ENCODE data around the gene SURF1. TPM values are rescaled to one million over a fixed set of nuclear protein-coding genes. Genes with fewer than 3 reads are reported as not detected.
"Not testable (repeated sequence)": the region's sequence is repeated elsewhere in the genome, so short reads cannot be mapped to it uniquely, and the experiment has no call there.

SURF1 gene
- total RNA-seq, 1 experiment from 2014 or later = 44.5 TPM

- not testable (repeated sequence) for H3K27ac ChIP-seq; DNase-seq (ENCODE audit: low read depth in 1 of 2, low spot score in 2 of 2); H3K4me3 ChIP-seq; H3K36me3 ChIP-seq; H3K4me1 ChIP-seq (replicated peaks); H3K9me3 ChIP-seq (replicated peaks); H3K27me3 ChIP-seq (replicated peaks)
Observed at GRCh38 chr9:133392308-133392707, 36.0 kb upstream of the SURF1 start.

- not testable (repeated sequence) for H3K27me3 ChIP-seq (replicated peaks); H3K4me3 ChIP-seq; H3K27ac ChIP-seq; H3K36me3 ChIP-seq; H3K9me3 ChIP-seq (replicated peaks); DNase-seq (ENCODE audit: low read depth in 1 of 2, low spot score in 2 of 2); H3K4me1 ChIP-seq (replicated peaks)
Observed at GRCh38 chr9:133391449-133391848, 35.2 kb upstream of the SURF1 start.

- DNase-seq (ENCODE audit: low read depth in 1 of 2, low spot score in 2 of 2) = no peak
- Histone ChIP-seq H3K9me3 (replicated peaks) (no peaks in the 10 kb centered on the region), H3K36me3 (no peaks in the 10 kb centered on the region), H3K27me3 (replicated peaks) (peaks cover 7% of the 10 kb centered on the region), H3K4me3 (no peak overlapping the region), H3K4me1 (replicated peaks) (no peaks in the 10 kb centered on the region), H3K27ac (no peak overlapping the region)
Observed at GRCh38 chr9:133390713-133391112, 34.4 kb upstream of the SURF1 start.

- Histone ChIP-seq H3K36me3 (no peaks in the 10 kb centered on the region), H3K4me3 (no peak overlapping the region), H3K4me1 (replicated peaks) (no peaks in the 10 kb centered on the region), H3K9me3 (replicated peaks) (no peaks in the 10 kb centered on the region), H3K27me3 (replicated peaks) (peaks cover 7% of the 10 kb centered on the region; the same call in 1 of the 2 replicates), H3K27ac (no peak overlapping the region)
- no peak for DNase-seq (ENCODE audit: low read depth in 1 of 2, low spot score in 2 of 2)
Observed at GRCh38 chr9:133389562-133389961, 33.3 kb upstream of the SURF1 start.

- Histone ChIP-seq H3K27ac (no peak overlapping the region), H3K36me3 (no peaks in the 10 kb centered on the region), H3K4me1 (replicated peaks) (no peaks in the 10 kb centered on the region), H3K4me3 (no peak overlapping the region), H3K27me3 (replicated peaks) (peaks cover 7% of the 10 kb centered on the region; the same call in 1 of the 2 replicates), H3K9me3 (replicated peaks) (no peaks in the 10 kb centered on the region)
- no peak for DNase-seq (ENCODE audit: low read depth in 1 of 2, low spot score in 2 of 2)
Observed at GRCh38 chr9:133389025-133389557, 32.8 kb upstream of the SURF1 start.

GRCh38 chr9:133387680-133388079 is 31.4 kb upstream of the SURF1 start:
- no peaks in the 10 kb centered on the region for H3K4me1 ChIP-seq (replicated peaks)
- DNase-seq (ENCODE audit: low read depth in 1 of 2, low spot score in 2 of 2) = no peak
- peaks cover 7% of the 10 kb centered on the region; the same call in 1 of the 2 replicates for H3K27me3 ChIP-seq (replicated peaks)
- no peak overlapping the region for H3K4me3 ChIP-seq
- no peaks in the 10 kb centered on the region for H3K9me3 ChIP-seq (replicated peaks)
- no peaks in the 10 kb centered on the region for H3K36me3 ChIP-seq
- H3K27ac ChIP-seq = no peak overlapping the region

- H3K27ac ChIP-seq = no peak overlapping the region
- peaks cover 7% of the 10 kb centered on the region; the same call in 1 of the 2 replicates for H3K27me3 ChIP-seq (replicated peaks)
- DNase-seq (ENCODE audit: low read depth in 1 of 2, low spot score in 2 of 2) = no peak
- no peaks in the 10 kb centered on the region for H3K9me3 ChIP-seq (replicated peaks)
- no peaks in the 10 kb centered on the region for H3K36me3 ChIP-seq
- no peak overlapping the region for H3K4me3 ChIP-seq
- no peaks in the 10 kb centered on the region for H3K4me1 ChIP-seq (replicated peaks)
Observed at GRCh38 chr9:133386338-133386737, 30.1 kb upstream of the SURF1 start.

- Histone ChIP-seq H3K36me3 (no peaks in the 10 kb centered on the region), H3K4me3 (no peak overlapping the region), H3K4me1 (replicated peaks) (no peaks in the 10 kb centered on the region), H3K27me3 (replicated peaks) (peaks cover 3% of the 10 kb centered on the region; the same call in 1 of the 2 replicates), H3K9me3 (replicated peaks) (no peaks in the 10 kb centered on the region), H3K27ac (no peak overlapping the region)
- DNase-seq (ENCODE audit: low read depth in 1 of 2, low spot score in 2 of 2) = no peak
Observed at GRCh38 chr9:133385452-133385851, 29.2 kb upstream of the SURF1 start.

GRCh38 chr9:133384736-133385321 is 28.5 kb upstream of the SURF1 start:
- Histone ChIP-seq H3K27me3 (replicated peaks) (no peaks in the 10 kb centered on the region), H3K27ac (no peak overlapping the region), H3K4me3 (no peak overlapping the region), H3K36me3 (no peaks in the 10 kb centered on the region), H3K4me1 (replicated peaks) (no peaks in the 10 kb centered on the region), H3K9me3 (replicated peaks) (no peaks in the 10 kb centered on the region)
- DNase-seq (ENCODE audit: low read depth in 1 of 2, low spot score in 2 of 2) = no peak

- H3K9me3 ChIP-seq (replicated peaks) = no peaks in the 10 kb centered on the region
- no peak overlapping the region for H3K27ac ChIP-seq
- no peak overlapping the region for H3K4me3 ChIP-seq
- no peaks in the 10 kb centered on the region for H3K36me3 ChIP-seq
- no peaks in the 10 kb centered on the region for H3K4me1 ChIP-seq (replicated peaks)
- no peak for DNase-seq (ENCODE audit: low read depth in 1 of 2, low spot score in 2 of 2)
- no peaks in the 10 kb centered on the region for H3K27me3 ChIP-seq (replicated peaks)
Observed at GRCh38 chr9:133383438-133383837, 27.2 kb upstream of the SURF1 start.

- Histone ChIP-seq H3K9me3 (replicated peaks) (no peaks in the 10 kb centered on the region), H3K27ac (no peak overlapping the region), H3K36me3 (no peaks in the 10 kb centered on the region), H3K27me3 (replicated peaks) (no peaks in the 10 kb centered on the region), H3K4me3 (no peak overlapping the region), H3K4me1 (replicated peaks) (no peaks in the 10 kb centered on the region)
- no peak for DNase-seq (ENCODE audit: low read depth in 1 of 2, low spot score in 2 of 2)
Observed at GRCh38 chr9:133382507-133383141, 26.3 kb upstream of the SURF1 start.

- H3K9me3 ChIP-seq (replicated peaks) = 0 out of 2 replicates have a peak, but pooled peaks cover 1% of the 10 kb centered on the region
- H3K27ac ChIP-seq = no peak overlapping the region
- H3K27me3 ChIP-seq (replicated peaks) = no peaks in the 10 kb centered on the region
- H3K4me3 ChIP-seq = no peak overlapping the region
- peaks cover 4% of the 10 kb centered on the region for H3K4me1 ChIP-seq (replicated peaks)
- DNase-seq (ENCODE audit: low read depth in 1 of 2, low spot score in 2 of 2) = no peak
- H3K36me3 ChIP-seq = peaks cover 1% of the 10 kb centered on the region
Observed at GRCh38 chr9:133380734-133381133, 24.4 kb upstream of the SURF1 start.

GRCh38 chr9:133379153-133380086 is 23.1 kb upstream of the SURF1 start:
- Histone ChIP-seq H3K27ac (no peak overlapping the region), H3K36me3 (peaks cover 11% of the 10 kb centered on the region), H3K9me3 (replicated peaks) (0 out of 2 replicates have a peak, but pooled peaks cover 3% of the 10 kb centered on the region), H3K4me3 (no peak overlapping the region), H3K27me3 (replicated peaks) (no peaks in the 10 kb centered on the region), H3K4me1 (replicated peaks) (peaks cover 4% of the 10 kb centered on the region)
- no peak for DNase-seq (ENCODE audit: low read depth in 1 of 2, low spot score in 2 of 2)
